ENCODE data around the gene GIMAP2. TPM values are rescaled to one million over a fixed set of nuclear protein-coding genes. Genes with fewer than 3 reads are reported as not detected.
"Not testable (repeated sequence)": the region's sequence is repeated elsewhere in the genome, so short reads cannot be mapped to it uniquely, and the experiment has no call there.

The GIMAP2 gene
- 10 to 100 TPM; 60.3 to 80.0 TPM for total RNA-seq

DNA sequence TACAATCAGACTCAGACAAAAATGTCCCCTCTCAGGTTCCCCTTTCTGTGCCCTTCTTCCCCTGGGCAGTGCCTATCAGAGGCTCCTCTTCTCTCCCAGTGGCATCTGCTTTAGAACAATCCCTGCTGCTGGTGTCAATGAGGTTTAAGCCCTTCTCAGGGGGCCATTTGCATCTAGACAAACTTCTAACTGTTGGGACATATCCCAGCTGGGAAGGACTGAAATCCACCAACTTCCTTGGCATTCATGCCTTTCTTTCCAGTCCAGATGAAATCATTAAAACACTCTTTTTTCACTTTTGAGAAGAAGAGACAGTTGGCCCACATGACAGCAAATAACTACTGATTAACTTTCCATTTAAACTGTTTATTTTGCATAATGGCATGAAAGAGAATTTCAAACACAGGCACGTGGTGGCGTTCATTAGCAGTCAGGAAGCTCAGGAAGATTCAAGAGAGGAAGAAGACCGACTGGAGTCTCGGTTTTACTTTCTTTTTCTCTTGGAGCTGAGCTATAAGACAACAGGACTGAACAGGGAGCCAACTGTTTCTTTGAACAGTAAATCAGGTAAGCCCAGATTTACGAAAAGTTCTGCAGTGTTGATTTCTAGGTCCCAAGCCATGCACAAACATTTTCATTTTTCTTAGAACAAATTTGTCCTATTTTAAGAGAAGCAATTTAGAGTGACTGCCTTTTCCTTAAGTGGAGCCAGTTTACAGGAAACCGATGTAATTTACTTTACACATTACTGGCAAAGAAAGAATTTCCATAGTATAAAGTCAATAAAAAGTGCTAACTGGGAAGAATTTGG, at the start of gene GIMAP2:
TSS of gene GIMAP2 (plus strand) at position 488 of the 811 bp plus-strand sequence. CDS start 1,354 bp downstream, outside the sequence.
- H3K27ac Mint-ChIP-seq: peak within 1 kb of the TSS; percentile 97
- CTCF ChIA-PET: interaction anchor here (0.7 to 4.0 kb wide), 12 partner anchors 16 to 323 kb away, joined by 3 to 21 read pairs (median 4); partner anchors contain the start of genes GIMAP1, GIMAP5 and GIMAP6

DNA sequence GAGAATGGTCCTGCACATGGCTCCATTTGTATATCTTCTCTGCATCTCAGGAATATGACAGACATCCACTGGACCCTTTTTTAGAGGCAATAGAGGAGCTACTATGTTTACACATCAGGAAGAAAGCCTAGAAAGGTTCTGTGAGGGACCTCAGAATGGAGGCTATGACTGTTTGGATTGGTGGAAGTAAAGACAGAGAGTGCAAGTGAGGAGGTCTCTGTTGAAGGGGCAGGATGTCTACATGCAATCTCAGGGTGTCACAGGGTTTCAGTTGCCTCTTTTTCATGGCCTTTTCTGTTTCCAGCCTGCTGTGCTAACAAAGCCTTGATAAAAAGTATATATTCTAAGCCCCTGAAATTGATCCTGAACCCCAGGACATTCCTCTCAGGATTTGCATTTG, 43.7 kb upstream of the GIMAP2 start:
- CTCF ChIA-PET: no interaction called here
- Mint-ChIP-seq H3K9me3 (ENCODE audit: low read depth) (peaks cover 36% of the 10 kb centered on the region), H3K27ac (no peak overlapping the region), H3K36me3 (peaks cover 59% of the 10 kb centered on the region), H3K4me1 (peaks cover 9% of the 10 kb centered on the region), H3K27me3 (no peaks in the 10 kb centered on the region), H3K4me3 (no peak overlapping the region)
- DNase-seq (no peak), ATAC-seq (no peak)

More for the DNA sequence above, at the start of gene GIMAP2:
- Mint-ChIP-seq H3K27me3 (no peaks in the 10 kb centered on the region), H3K4me3 (peak within 1 kb of the TSS; percentile 98), H3K36me3 (peaks cover 64% of the 10 kb centered on the region), H3K9me3 (ENCODE audit: low read depth) (peaks cover 5% of the 10 kb centered on the region), H3K4me1 (peaks cover 76% of the 10 kb centered on the region)
- DNase-seq (peak; percentile 51), ATAC-seq (peak; percentile 88)

DNA sequence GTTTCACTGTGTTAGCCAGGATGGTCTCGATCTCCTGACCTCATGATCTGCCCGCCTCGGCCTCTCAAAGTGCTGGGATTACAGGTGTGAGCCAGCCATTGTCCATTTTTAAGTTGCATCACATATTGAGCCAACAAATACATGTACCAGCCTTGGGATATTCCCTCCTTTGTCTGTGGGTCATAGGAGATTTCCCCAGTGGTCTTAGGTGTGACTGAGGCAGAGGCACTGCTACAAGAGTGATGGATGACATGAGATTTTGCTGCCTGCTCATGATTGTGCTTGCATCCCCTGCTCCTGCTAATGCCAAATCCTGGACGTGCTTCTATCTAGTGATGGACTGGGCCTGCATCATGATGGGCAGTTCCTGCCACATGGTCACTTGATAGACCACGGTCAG, 42.6 kb upstream of the GIMAP2 start:
- Mint-ChIP-seq H3K4me3 (no peak overlapping the region), H3K4me1 (peaks cover 9% of the 10 kb centered on the region), H3K9me3 (ENCODE audit: low read depth) (peaks cover 29% of the 10 kb centered on the region), H3K36me3 (peaks cover 50% of the 10 kb centered on the region), H3K27me3 (no peaks in the 10 kb centered on the region), H3K27ac (no peak overlapping the region)
- DNase-seq (no peak), ATAC-seq (no peak)
- CTCF ChIA-PET: no interaction called here

DNA sequence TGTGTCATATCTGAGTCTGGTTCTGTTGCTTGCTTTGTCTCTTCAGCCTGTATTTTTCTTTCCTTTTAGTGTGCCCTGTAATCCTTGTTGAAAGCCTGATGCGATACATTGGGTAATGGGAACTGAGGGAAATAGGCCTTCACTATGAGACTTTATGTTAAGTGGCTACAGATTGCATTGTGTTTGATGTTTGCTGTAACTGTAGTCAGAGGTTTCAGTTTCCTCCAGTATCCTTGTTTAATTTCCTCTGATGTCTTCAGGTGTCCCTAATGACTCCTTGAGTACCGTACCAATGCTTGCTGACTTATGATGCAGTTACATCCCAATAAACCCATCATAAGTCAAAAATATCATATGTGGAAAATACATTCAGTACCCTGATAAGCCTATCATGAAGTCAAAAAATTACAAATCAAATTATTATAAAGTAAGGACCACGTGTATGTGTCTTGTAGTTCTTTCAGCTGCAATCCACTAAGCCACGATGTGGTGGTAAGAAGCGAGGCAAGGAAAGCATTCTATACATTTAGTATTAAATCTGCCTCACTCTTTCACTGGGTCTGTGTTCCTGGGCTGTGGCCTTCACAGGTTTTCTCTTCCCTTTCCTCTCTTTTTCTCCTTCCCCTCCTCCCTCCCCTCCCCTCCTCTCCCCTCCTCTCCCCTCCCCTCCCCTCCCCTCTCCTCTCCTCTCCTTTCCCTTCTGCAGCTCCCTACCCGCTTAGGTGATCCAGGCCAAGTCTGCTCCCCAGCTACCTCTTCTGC, 40.1 kb upstream of the GIMAP2 start:
- H3K27ac Mint-ChIP-seq: no peak overlapping the region
- H3K9me3 Mint-ChIP-seq (ENCODE audit: low read depth): peaks cover 15% of the 10 kb centered on the region
- ATAC-seq (no peak), DNase-seq (no peak)
- H3K36me3 Mint-ChIP-seq: peaks cover 40% of the 10 kb centered on the region
- H3K4me3 Mint-ChIP-seq: no peak overlapping the region
- H3K4me1 Mint-ChIP-seq: peaks cover 22% of the 10 kb centered on the region
- H3K27me3 Mint-ChIP-seq: no peaks in the 10 kb centered on the region
- CTCF ChIA-PET: no interaction called here

DNA sequence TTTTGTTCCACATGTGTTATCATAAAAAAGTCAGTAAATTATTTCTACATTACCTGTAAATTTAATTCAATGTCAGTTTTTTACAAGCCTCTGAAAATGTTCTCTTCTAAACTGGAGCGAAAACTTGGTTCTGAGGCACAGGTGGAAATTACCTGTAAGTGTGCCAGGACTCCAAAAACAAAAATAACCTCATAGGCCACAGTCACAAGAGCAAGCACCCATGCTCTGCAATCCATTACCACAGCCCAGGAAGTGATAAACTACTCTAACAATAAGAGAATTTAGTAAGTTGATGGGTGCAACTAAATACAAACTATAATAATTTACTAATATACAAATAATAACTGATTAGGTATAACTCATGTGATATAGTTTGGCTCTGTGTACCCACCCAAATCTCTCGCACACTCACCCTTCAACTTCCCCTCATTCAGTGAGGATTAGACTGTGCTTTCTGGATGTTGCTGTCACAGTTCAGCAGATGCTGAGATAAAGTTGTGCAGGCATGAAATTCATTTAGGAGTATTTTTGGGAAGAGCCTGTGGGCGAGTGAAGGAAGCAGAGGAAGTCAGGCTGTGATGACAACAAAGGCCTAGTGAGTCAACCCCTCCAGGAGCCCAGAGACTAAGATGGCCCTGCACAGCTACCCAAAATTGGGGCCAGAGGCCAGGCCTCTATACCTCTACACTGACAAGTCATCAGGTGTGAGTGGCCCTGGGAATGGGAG, 37.0 kb upstream of the GIMAP2 start:
- no peak overlapping the region for H3K4me3 Mint-ChIP-seq
- peaks cover 10% of the 10 kb centered on the region for H3K9me3 Mint-ChIP-seq (ENCODE audit: low read depth)
- peaks cover 22% of the 10 kb centered on the region for H3K4me1 Mint-ChIP-seq
- H3K36me3 Mint-ChIP-seq: peaks cover 48% of the 10 kb centered on the region
- no peaks in the 10 kb centered on the region for H3K27me3 Mint-ChIP-seq
- DNase-seq (no peak), ATAC-seq (no peak)
- CTCF ChIA-PET: interaction anchor here (1.4 kb wide), 1 partner anchor 9 kb away, joined by 3 read pairs; no protein-coding TSS in a partner anchor
- no peak overlapping the region for H3K27ac Mint-ChIP-seq

DNA sequence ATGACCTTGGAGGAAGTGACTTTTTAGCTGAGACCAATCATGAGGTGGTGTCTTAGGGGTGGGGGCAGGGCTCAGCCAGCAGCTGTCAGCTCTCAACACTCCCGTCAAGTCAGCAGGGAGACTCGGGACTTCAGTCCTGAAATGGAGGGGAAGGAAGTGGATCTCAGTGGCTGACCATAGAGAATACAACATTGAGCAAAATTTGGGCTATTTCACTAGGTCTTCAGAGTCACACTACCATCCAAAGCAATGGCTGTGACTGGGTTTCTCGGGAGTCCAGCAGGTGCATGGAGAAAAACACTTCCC, 36.5 kb upstream of the GIMAP2 start:
- peaks cover 8% of the 10 kb centered on the region for H3K9me3 Mint-ChIP-seq (ENCODE audit: low read depth)
- no peak overlapping the region for H3K27ac Mint-ChIP-seq

DNA sequence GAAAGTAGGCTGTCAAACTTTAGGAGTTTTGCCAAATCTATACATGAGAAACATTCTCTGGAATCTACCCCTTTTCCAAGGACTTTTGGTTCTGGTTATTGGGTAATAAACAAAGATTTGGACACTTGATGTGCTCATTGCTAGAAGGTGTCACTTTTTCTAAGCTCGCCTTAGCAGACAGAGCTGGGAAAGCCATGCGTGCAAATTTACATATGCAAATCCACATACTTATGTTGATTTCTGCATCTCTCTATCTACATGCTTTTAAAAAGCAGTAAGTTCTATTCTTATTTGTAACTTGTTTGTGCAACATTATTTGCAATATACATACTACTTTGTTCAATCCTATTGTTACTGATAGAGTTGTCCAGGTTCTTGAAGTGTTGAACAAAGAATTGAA, 30.8 kb upstream of the GIMAP2 start:
- H3K4me1 Mint-ChIP-seq: peaks cover 2% of the 10 kb centered on the region
- no peak overlapping the region for H3K27ac Mint-ChIP-seq
- H3K36me3 Mint-ChIP-seq: peaks cover 58% of the 10 kb centered on the region
- no peaks in the 10 kb centered on the region for H3K27me3 Mint-ChIP-seq
- H3K9me3 Mint-ChIP-seq (ENCODE audit: low read depth): peaks cover 11% of the 10 kb centered on the region
- CTCF ChIA-PET: no interaction called here
- H3K4me3 Mint-ChIP-seq: no peak overlapping the region
- DNase-seq: no peak
- no peak for ATAC-seq

More for the DNA sequence above, 36.5 kb upstream of the GIMAP2 start:
- CTCF ChIA-PET: interaction anchor here (1.2 kb wide), 1 partner anchor 17 kb away, joined by 3 read pairs; no protein-coding TSS in a partner anchor
- no peak for ATAC-seq
- H3K36me3 Mint-ChIP-seq: peaks cover 48% of the 10 kb centered on the region
- H3K27me3 Mint-ChIP-seq: no peaks in the 10 kb centered on the region
- DNase-seq: no peak
- peaks cover 24% of the 10 kb centered on the region for H3K4me1 Mint-ChIP-seq
- H3K4me3 Mint-ChIP-seq: no peak overlapping the region

DNA sequence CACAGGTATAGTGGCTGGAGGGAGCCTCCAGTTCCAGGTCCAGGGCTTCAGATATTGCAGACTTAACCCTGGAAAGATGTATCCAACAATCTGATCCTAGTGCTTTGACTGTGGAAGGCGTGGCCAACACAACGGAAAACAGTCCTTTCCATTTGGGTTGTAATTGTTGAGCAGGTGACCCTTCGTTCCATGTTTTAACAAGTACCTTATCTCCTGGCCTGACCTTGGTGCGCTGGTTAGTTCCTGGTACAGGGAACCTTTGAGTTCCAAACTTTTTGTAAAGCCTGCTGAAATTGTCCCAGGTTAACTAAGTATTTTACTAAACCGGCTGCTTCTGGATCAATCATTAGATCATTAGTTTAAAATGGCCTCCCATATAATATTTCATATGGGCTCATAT, 29.5 kb upstream of the GIMAP2 start:
- H3K9me3 Mint-ChIP-seq (ENCODE audit: low read depth): peaks cover 13% of the 10 kb centered on the region
- DNase-seq: no peak
- no peak overlapping the region for H3K4me3 Mint-ChIP-seq
- CTCF ChIA-PET: no interaction called here
- H3K36me3 Mint-ChIP-seq: peaks cover 61% of the 10 kb centered on the region
- peaks cover 6% of the 10 kb centered on the region for H3K4me1 Mint-ChIP-seq
- H3K27me3 Mint-ChIP-seq: no peaks in the 10 kb centered on the region
- no peak for ATAC-seq
- no peak overlapping the region for H3K27ac Mint-ChIP-seq

DNA sequence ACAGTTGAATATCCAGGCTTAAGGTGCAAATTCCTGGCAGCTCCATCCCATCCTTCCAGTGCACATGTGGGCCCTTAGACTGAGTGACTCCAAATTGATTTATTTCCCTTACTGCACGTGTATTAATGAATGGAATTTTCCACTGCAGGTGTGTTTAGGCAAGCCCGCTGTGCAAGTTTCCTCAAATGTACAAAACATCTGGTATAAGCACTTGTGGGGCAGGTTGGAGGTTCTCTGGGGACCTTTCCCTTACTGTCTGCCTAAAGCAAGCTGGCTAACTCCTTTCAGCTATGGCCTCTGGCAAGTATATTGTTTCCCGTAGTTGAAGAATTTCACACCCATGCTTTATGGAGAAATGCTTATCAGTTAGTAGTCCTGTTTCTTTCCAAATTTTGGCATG, 28.0 kb upstream of the GIMAP2 start:
- H3K4me3 Mint-ChIP-seq: no peak overlapping the region
- no peak for DNase-seq
- ATAC-seq: no peak
- peaks cover 17% of the 10 kb centered on the region for H3K4me1 Mint-ChIP-seq
- CTCF ChIA-PET: no interaction called here
- H3K36me3 Mint-ChIP-seq: peaks cover 57% of the 10 kb centered on the region
- H3K27me3 Mint-ChIP-seq: no peaks in the 10 kb centered on the region
- H3K27ac Mint-ChIP-seq: no peak overlapping the region
- H3K9me3 Mint-ChIP-seq (ENCODE audit: low read depth): peaks cover 13% of the 10 kb centered on the region

DNA sequence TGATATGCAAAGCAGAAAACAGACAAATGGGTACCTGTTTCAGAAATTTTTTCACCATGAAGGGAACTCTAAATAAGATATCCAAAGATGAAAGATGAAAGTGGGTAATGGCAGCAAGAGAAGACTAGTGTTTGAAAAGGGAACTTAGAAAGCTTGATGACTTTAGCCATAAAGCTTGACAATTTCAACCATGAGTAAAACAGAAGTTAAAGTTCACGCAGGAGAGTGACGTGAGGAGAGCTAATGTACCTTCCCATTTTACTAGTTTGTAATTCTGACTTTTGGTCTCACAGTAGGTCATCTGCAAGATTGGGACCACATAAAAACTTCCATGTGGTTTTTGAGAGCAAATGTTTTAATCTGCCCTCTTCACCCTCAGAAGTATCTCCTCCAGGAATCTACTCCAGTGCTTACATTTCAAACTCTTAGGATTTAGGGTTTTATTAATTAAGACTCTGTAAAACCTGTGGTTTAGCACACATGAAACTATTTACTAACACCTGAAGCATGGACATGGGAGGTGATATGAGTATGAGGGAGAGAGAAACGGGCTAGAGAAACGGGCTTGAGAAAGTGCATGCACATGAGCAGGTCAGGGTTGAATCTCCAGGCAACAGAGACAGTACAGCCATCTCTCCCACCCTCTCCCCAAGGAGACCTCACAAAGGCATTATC, 24.4 kb upstream of the GIMAP2 start:
- peaks cover 10% of the 10 kb centered on the region for H3K9me3 Mint-ChIP-seq (ENCODE audit: low read depth)
- H3K27me3 Mint-ChIP-seq: no peaks in the 10 kb centered on the region
- ATAC-seq (no peak), DNase-seq (no peak)
- no peak overlapping the region for H3K4me3 Mint-ChIP-seq
- H3K27ac Mint-ChIP-seq: no peak overlapping the region
- CTCF ChIA-PET: interaction anchor here (0.6 to 1.0 kb wide), 2 partner anchors 85 to 212 kb away, joined by 3 read pairs; no protein-coding TSS in a partner anchor
- H3K36me3 Mint-ChIP-seq: peaks cover 42% of the 10 kb centered on the region
- peaks cover 50% of the 10 kb centered on the region for H3K4me1 Mint-ChIP-seq

DNA sequence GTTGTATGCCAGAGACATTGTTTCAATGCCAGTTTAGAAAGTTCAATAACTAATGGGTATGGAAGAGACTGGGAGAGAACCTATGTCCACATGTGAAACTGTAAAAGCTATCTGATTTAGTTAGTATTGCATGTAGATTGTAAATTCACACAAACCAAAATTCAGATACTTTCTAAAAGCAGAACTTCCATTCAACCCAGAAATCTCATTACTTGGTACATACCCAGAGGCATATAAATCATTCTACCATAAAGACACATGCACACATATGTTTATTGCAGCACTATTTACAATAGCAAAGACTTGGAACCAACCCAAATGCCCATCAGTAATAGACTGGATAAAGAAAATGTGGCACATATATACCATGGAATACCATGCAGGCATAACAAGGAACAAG, 22.7 kb upstream of the GIMAP2 start:
- not testable (repeated sequence) for H3K9me3 Mint-ChIP-seq (ENCODE audit: low read depth); H3K27me3 Mint-ChIP-seq
- H3K36me3 Mint-ChIP-seq: peaks cover 36% of the 10 kb centered on the region

DNA sequence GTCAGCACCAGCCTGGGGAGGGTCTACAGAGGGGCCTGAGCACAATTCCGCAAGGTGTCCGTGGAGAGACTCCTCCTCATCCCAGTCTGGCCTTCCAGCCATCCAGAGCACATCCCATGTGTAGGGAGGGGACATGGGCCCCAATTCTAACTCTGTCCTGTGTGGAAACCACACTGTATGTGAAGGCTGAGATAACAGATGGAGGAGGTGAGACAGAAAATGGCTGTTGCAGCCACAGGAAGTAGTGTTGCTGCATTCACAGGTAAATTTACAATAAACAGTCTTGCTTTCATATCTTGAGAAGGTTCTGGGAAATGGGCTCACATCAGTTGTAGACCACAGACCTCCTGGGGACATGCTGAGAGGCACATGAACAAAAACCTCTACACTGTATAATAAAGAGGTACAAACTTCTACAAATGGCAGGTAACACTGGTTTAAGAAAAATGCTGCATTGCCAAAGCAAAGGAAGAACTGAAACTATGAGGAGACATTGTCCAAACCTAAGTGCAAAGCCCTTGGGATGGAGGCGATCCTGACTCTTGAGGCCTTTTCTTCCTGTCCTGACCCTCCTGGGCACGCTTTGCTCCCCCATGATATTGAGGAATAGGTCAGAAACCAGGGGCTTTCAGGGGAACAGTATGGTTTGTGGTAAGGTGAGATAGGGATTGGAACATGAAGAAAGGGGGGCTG, 21.6 kb upstream of the GIMAP2 start:
- H3K4me1 Mint-ChIP-seq: peaks cover 79% of the 10 kb centered on the region
- no peaks in the 10 kb centered on the region for H3K27me3 Mint-ChIP-seq
- CTCF ChIA-PET: interaction anchor here (1.0 kb wide), 1 partner anchor 213 kb away, joined by 4 read pairs; no protein-coding TSS in a partner anchor
- peaks cover 33% of the 10 kb centered on the region for H3K36me3 Mint-ChIP-seq
- peaks cover 3% of the 10 kb centered on the region for H3K9me3 Mint-ChIP-seq (ENCODE audit: low read depth)
- peak; percentile 43 for ATAC-seq
- peak; percentile 82 for DNase-seq
- peak overlapping the region; percentile 93 for H3K27ac Mint-ChIP-seq
- H3K4me3 Mint-ChIP-seq: peak overlapping the region; percentile 52

More for the DNA sequence above, 22.7 kb upstream of the GIMAP2 start:
- H3K4me3 Mint-ChIP-seq, DNase-seq, CTCF ChIA-PET, ATAC-seq: not testable (repeated sequence)
- peaks cover 68% of the 10 kb centered on the region for H3K4me1 Mint-ChIP-seq
- peak overlapping the region; percentile 93 for H3K27ac Mint-ChIP-seq

Data from activated CD8-positive, alpha-beta memory T cell treated with anti-CD3 and anti-CD28 coated beads, Interleukin-2, amount 10 ng/mL, durations not matched to agents 7 days and 5 days (primary cell).